HG03064 (cell line): ENCODE measurements around the gene KCNQ1.
"Not testable (repeated sequence)": the region's sequence is repeated elsewhere in the genome, so short reads cannot be mapped to it uniquely, and the experiment has no call there.

ENCODE experiments used
- ATAC-seq: cut with Tn5 transposase; IDR thresholded peaks from one replicate; pipeline ENCODE4 v1.9.1; 2021; ENCODE audit warnings: low read depth; ENCODE audit not compliant: unreplicated experiment

Gene KCNQ1

GRCh38 chr11:2625183-2625582 lies 180.4 kb downstream of the KCNQ1 start:
- no peak for ATAC-seq

DNA sequence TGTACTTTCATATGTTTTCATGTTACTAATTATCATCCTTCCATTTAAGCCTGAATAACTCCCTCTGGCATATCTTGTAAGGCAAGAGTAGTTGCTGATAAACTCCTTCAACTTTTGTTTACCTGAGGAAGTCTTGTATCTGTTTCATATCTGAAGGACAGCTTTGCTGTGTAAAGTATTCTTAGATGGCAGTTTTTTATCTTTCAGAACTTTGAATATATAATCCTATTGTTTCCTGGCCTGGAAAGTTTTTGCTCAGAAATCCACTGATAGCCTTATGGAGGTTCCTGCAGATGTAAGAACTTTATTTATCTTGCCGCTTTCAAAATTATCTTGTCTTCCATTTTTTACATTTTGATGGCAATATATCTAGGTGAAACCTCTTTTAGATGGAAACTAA lies 185.9 kb downstream of the KCNQ1 start:
- no peak for ATAC-seq

- no peak for ATAC-seq
Observed at GRCh38 chr11:2631161-2631560, 186.4 kb downstream of the KCNQ1 start.

DNA sequence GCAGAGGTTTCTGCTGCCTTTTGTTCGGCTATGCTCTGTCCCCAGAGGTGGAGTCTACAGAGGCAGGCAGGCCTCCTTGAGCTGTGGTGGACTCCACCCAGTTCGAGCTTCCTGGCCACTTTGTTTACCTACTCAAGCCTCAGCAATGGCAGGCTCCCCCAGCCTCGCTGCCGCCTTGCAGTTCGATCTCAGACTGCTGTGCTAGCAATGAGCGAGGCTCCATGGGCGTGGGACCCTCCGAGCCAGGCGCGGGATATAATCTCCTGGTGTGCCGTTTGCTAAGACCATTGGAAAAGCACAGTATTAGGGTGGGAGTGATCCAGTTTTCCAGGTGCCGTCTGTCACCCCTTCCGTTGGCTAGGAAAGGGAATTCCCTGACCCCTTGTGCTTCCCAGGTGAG lies 195.0 kb downstream of the KCNQ1 start:
- ATAC-seq: not testable (repeated sequence)

- ATAC-seq: no peak
Observed at GRCh38 chr11:2641623-2642022, 196.8 kb downstream of the KCNQ1 start.

GRCh38 chr11:2643746-2644145 lies 198.9 kb downstream of the KCNQ1 start:
- ATAC-seq: no peak

- ATAC-seq: no peak
Observed at GRCh38 chr11:2644844-2645778, 200.3 kb downstream of the KCNQ1 start.

DNA sequence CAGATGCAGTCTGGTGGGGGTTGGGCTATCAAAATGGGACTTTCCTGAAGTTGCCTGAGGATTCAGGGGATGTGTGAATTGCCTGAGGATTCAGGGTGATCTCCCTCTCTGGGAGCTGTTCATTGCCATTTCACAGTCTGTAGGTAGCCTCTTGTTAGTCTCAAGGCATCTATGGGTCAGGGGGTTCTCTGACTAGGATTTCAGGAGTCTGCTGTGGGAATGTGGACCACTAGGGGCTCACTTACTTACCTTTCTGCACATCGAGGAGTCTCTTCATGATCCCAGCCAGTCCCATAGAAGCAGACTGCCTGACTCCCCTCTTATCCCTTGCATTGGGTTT lies 200.9 kb downstream of the KCNQ1 start:
- ATAC-seq: no peak

DNA sequence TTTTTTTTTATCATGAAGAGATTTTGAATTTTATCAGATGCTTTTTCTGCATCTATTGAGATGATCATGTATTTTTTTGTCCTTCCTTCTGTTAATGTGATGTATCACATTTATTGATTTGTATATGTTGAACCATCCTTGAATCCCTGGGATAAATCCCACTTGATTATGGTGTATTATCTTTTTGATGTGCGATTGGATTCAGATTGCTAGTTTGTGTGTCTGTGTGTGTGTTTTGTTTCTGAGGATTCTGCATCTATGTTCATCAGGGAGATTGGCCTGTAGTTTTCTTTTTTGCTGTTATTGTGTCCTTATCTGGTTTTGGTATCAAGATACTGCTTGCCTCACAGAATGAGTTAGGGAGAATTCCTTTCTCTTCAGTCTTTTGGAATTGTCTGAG lies 202.4 kb downstream of the KCNQ1 start:
- ATAC-seq: no peak

GRCh38 chr11:2647953-2648352 lies 203.1 kb downstream of the KCNQ1 start:
- no peak for ATAC-seq

GRCh38 chr11:2649400-2649799 lies 204.6 kb downstream of the KCNQ1 start:
- ATAC-seq: no peak

DNA sequence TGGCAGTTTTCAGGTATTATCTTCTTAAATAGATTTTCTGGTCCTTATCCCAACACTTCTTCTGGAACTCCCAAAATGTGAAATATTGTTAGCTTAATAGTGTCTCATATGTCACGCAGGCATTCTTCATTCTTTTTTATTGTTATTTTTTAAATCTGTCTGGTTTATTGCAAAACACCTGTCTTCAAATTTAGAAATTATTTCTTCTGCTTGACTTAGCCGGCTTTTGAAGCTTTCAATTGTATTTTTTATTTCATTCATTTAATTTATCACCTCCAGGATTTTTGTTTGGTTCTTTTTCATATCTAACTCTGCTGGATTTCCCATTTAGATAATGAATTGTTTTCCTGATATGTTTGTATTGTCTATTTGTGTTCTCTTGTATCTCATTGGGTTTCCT lies 205.0 kb downstream of the KCNQ1 start:
- ATAC-seq: no peak

- no peak for ATAC-seq
Observed at GRCh38 chr11:2650343-2650867, 205.6 kb downstream of the KCNQ1 start.

DNA sequence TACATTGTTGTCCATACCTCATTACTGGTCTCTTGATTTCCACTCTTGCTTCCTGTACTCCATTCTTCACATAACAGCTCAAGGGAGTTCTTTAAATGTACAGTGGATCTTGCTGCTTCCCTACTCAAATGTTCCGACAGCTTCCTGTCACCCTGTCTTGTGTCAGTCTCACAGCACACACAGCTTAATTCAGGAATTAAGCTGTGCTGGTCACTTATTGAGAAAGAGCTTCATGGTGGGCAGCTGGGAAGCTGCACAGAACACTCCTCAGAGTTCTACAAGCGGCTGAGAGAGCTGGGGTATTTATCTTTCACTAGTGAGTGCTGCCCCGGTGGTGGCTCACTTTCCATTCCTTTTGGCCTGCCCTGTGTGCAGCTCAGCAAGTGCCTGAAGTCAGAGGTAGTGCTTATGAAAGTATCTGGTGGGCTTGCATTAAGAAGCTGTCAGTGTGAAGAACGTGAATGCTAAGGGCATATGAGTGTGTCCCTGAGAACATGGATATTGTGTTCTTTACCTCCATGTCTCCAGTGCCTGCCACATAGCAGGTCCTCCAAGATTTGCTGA lies 206.3 kb downstream of the KCNQ1 start:
- ATAC-seq: no peak

GRCh38 chr11:2651826-2652271 lies 207.0 kb downstream of the KCNQ1 start:
- ATAC-seq: no peak

GRCh38 chr11:2652333-2653197 lies 207.8 kb downstream of the KCNQ1 start:
- ATAC-seq: no peak

- no peak for ATAC-seq
Observed at GRCh38 chr11:2653198-2653551, 208.4 kb downstream of the KCNQ1 start.

- ATAC-seq: no peak
Observed at GRCh38 chr11:2653930-2654739, 209.3 kb downstream of the KCNQ1 start.

DNA sequence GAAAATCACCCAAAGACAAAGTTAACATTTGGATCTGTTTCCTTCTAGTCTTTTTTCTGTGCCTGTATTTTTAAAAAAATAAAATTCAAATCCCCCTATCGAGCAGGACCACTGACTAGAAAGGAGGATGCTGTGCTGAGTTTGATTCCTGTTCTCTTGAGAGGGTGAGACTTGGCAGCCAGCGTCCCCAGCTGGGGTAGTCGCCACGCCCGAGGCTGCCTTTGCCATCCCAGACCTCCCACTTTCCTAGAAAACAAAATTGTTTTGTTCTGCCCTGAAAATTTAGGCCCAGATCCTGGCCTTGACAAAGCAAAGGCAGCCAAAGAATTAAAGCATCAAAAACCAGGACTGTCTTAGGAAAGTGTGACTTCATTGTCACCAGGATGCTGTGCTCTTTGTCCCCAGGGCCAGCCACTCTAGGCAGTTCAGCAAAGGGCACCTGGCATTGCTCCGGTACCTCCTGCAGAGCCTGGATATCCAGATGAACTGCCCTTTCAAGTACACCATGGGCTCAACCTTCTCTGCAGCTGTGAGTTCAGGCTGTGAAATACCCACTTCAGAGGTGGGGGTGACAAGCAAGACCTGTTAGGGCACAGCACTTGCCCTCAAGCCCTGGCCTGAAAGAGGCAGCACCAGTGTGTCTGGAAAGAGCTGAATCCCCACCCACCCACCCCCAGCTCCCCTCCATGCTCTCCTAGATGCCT lies 210.4 kb downstream of the KCNQ1 start:
- ATAC-seq: no peak
